ENCODE results near the gene MDC1.
"Not testable (repeated sequence)": the region's sequence is repeated elsewhere in the genome, so short reads cannot be mapped to it uniquely, and the experiment has no call there.

MDC1 gene

GRCh38 chr6:30760549-30760948 is 43.5 kb upstream of the MDC1 start:
- Histone ChIP-seq H3K9ac (ENCODE audit: low read length) (no peak overlapping the region), H3K4me3 (ENCODE audit: low read length) (no peak overlapping the region), H3F3A (ENCODE audit: insufficient read depth, low read length) (no peaks in the 10 kb centered on the region), H3K4me1 (ENCODE audit: low read length) (no peaks in the 10 kb centered on the region), H3K9me3 (replicated peaks; ENCODE audit: insufficient read depth, low read length) (no peaks in the 10 kb centered on the region), H3K27ac (ENCODE audit: low read length) (no peak overlapping the region), H3K27me3 (replicated peaks; ENCODE audit: insufficient read depth, low read length) (peaks cover 10% of the 10 kb centered on the region), H3K79me2 (ENCODE audit: low read length) (no peaks in the 10 kb centered on the region), H2AFZ (ENCODE audit: low read length) (no peak overlapping the region), H3K4me2 (ENCODE audit: low read depth, low read length) (no peak overlapping the region), H3K36me3 (replicated peaks; ENCODE audit: insufficient read depth, low read length) (no peaks in the 10 kb centered on the region), H3K9me2 (replicated peaks; ENCODE audit: insufficient read depth, low read length) (no peaks in the 10 kb centered on the region), H4K20me1 (ENCODE audit: insufficient read depth, low read length) (no peaks in the 10 kb centered on the region)
- DNase-seq: no peak
- TF ChIP-seq EZH2phosphoT487 (IDR thresholded peaks at IDR 0.05; ENCODE audit: low read length): no peak
- TF ChIP-seq EZH2 (optimal IDR thresholded peaks at IDR 0.05; ENCODE audit: low read depth, low read length): no peak
- no peak for TF ChIP-seq CTCF (IDR thresholded peaks at IDR 0.05; ENCODE audit: low read length)

- peaks cover 10% of the 10 kb centered on the region for H3K27me3 ChIP-seq (replicated peaks; ENCODE audit: insufficient read depth, low read length)
- no peak overlapping the region for H3K27ac ChIP-seq (ENCODE audit: low read length)
- no peaks in the 10 kb centered on the region for H3K9me2 ChIP-seq (replicated peaks; ENCODE audit: insufficient read depth, low read length)
- H3K36me3 ChIP-seq (replicated peaks; ENCODE audit: insufficient read depth, low read length): no peaks in the 10 kb centered on the region
- H3K4me3 ChIP-seq (ENCODE audit: low read length): no peak overlapping the region
- no peaks in the 10 kb centered on the region for H3K4me1 ChIP-seq (ENCODE audit: low read length)
- H3K79me2 ChIP-seq (ENCODE audit: low read length): no peaks in the 10 kb centered on the region
- H3F3A ChIP-seq (ENCODE audit: insufficient read depth, low read length): no peaks in the 10 kb centered on the region
- TF ChIP-seq CTCF (IDR thresholded peaks at IDR 0.05; ENCODE audit: low read length): no peak
- TF ChIP-seq EZH2phosphoT487 (IDR thresholded peaks at IDR 0.05; ENCODE audit: low read length): no peak
- no peak for TF ChIP-seq EZH2 (optimal IDR thresholded peaks at IDR 0.05; ENCODE audit: low read depth, low read length)
- no peaks in the 10 kb centered on the region for H3K9me3 ChIP-seq (replicated peaks; ENCODE audit: insufficient read depth, low read length)
- H4K20me1 ChIP-seq (ENCODE audit: insufficient read depth, low read length): no peaks in the 10 kb centered on the region
- no peak overlapping the region for H3K9ac ChIP-seq (ENCODE audit: low read length)
- H2AFZ ChIP-seq (ENCODE audit: low read length): no peak overlapping the region
- no peak overlapping the region for H3K4me2 ChIP-seq (ENCODE audit: low read depth, low read length)
- no peak for DNase-seq
These were observed 42.6 kb upstream of the MDC1 start for GRCh38 chr6:30759575-30760239.

- no peak overlapping the region for H3K4me2 ChIP-seq (ENCODE audit: low read depth, low read length)
- no peaks in the 10 kb centered on the region for H3K9me3 ChIP-seq (replicated peaks; ENCODE audit: insufficient read depth, low read length)
- no peaks in the 10 kb centered on the region for H3K79me2 ChIP-seq (ENCODE audit: low read length)
- H3K4me3 ChIP-seq (ENCODE audit: low read length): no peak overlapping the region
- H3K36me3 ChIP-seq (replicated peaks; ENCODE audit: insufficient read depth, low read length): no peaks in the 10 kb centered on the region
- H3F3A ChIP-seq (ENCODE audit: insufficient read depth, low read length): no peaks in the 10 kb centered on the region
- no peaks in the 10 kb centered on the region for H4K20me1 ChIP-seq (ENCODE audit: insufficient read depth, low read length)
- no peaks in the 10 kb centered on the region for H3K9me2 ChIP-seq (replicated peaks; ENCODE audit: insufficient read depth, low read length)
- no peak for DNase-seq
- no peak for TF ChIP-seq EZH2 (optimal IDR thresholded peaks at IDR 0.05; ENCODE audit: low read depth, low read length)
- TF ChIP-seq CTCF (IDR thresholded peaks at IDR 0.05; ENCODE audit: low read length): no peak
- no peak for TF ChIP-seq EZH2phosphoT487 (IDR thresholded peaks at IDR 0.05; ENCODE audit: low read length)
- H2AFZ ChIP-seq (ENCODE audit: low read length): no peak overlapping the region
- H3K27ac ChIP-seq (ENCODE audit: low read length): no peak overlapping the region
- no peaks in the 10 kb centered on the region for H3K4me1 ChIP-seq (ENCODE audit: low read length)
- H3K27me3 ChIP-seq (replicated peaks; ENCODE audit: insufficient read depth, low read length): peaks cover 4% of the 10 kb centered on the region; the same call in 1 of the 2 replicates
- H3K9ac ChIP-seq (ENCODE audit: low read length): no peak overlapping the region
These were observed 40.3 kb upstream of the MDC1 start for GRCh38 chr6:30757261-30757904.

GRCh38 chr6:30756405-30757003 is 39.4 kb upstream of the MDC1 start:
- H3K9ac ChIP-seq (ENCODE audit: low read length); DNase-seq; H3K79me2 ChIP-seq (ENCODE audit: low read length); H3F3A ChIP-seq (ENCODE audit: insufficient read depth, low read length); H3K4me1 ChIP-seq (ENCODE audit: low read length); H3K4me2 ChIP-seq (ENCODE audit: low read depth, low read length); H3K9me3 ChIP-seq (replicated peaks; ENCODE audit: insufficient read depth, low read length); H3K4me3 ChIP-seq (ENCODE audit: low read length); H4K20me1 ChIP-seq (ENCODE audit: insufficient read depth, low read length); H3K9me2 ChIP-seq (replicated peaks; ENCODE audit: insufficient read depth, low read length); H3K27ac ChIP-seq (ENCODE audit: low read length); H3K36me3 ChIP-seq (replicated peaks; ENCODE audit: insufficient read depth, low read length); H2AFZ ChIP-seq (ENCODE audit: low read length); H3K27me3 ChIP-seq (replicated peaks; ENCODE audit: insufficient read depth, low read length): not testable (repeated sequence)

Data from MM.1S (cell line).